Stimulated activated CD4-positive, alpha-beta T cell treated with anti-CD3 and anti-CD28 coated beads, Interleukin-2, amount 100 ng/mL, for 48 hours (primary cell): ENCODE data around the gene SPRR2D.
"Not testable (repeated sequence)": the region's sequence is repeated elsewhere in the genome, so short reads cannot be mapped to it uniquely, and the experiment has no call there.

Source experiments
- DNase-seq, 2 donors: peaks; one replicate each; pipeline ENCODE4 v3.0.0-alpha.2; 2020

The SPRR2D gene

DNA sequence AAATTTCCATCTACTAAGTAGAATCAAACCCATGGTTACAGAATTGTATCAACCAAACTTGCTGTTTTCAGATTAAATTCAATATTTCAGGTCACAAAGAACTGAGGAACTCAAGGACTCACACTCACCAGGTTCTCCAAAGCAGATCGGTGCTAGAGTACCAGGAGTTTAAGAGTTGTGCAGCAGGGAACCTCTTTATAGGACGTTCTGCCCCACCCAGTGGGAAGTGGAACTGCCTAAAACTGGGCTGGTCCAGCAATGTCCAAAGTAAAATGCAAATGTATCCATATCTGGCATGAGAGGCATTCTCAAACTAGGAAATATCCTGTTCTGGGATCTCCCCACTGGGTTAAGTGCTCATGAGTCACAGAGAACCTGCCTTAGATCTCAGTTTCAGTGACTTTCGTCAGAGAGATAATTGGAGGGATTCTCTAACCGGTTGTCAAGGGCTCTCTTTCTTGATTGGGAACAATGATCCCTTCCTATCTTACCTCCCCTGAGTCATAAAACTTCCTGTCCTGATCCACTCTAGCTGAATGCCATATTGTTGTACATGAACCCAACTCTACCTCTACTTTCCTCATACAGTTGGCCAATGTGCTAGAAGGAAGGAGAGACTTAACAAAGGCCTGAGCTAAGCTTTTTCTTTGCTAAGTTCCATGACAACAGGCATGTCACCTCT is at the start of gene SPRR2D:
Gene SPRR2D, minus strand, starts transcription at position 171 of the 682 bp plus-strand sequence. CDS start 774 bp downstream, outside the sequence.
- DNase-seq = no peak

DNA sequence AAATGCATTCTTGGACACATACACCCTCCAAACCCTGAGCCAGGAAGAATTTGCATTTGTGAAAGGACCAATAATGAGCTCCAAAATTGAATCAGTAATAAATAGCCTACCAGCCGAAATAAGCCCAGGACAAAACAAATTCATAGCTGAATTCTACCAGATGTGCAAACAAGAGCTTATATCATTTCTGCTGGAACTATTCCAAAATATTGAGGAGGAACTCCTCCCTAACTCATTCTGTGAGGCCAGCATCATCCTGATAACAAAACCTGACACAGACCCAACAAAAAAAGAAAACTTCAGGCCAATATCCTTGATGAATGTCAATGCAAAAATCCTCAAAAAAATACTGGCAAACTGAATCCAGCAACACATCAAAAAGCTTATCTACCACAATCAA is 46.7 kb upstream of the SPRR2D start:
- DNase-seq = no peak

DNA sequence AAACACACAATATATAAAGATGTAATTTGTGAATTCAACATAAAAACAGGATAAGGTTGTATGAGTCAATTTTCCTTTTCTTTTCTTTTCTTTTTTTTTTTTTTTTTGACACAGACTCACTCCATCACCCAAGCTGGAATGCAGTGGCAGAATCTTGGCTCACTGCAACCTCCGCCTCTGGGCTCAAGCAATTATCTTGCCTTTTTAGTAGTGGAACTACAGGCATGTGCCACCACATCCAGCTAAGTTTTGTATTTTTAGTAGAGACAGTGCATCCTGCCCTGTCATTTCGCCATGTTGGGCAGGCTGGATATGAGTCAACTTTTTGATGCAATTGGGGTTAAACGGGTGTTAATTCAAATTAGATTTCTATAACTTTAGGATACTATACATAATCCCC is 40.8 kb upstream of the SPRR2D start:
- no peak for DNase-seq

DNA sequence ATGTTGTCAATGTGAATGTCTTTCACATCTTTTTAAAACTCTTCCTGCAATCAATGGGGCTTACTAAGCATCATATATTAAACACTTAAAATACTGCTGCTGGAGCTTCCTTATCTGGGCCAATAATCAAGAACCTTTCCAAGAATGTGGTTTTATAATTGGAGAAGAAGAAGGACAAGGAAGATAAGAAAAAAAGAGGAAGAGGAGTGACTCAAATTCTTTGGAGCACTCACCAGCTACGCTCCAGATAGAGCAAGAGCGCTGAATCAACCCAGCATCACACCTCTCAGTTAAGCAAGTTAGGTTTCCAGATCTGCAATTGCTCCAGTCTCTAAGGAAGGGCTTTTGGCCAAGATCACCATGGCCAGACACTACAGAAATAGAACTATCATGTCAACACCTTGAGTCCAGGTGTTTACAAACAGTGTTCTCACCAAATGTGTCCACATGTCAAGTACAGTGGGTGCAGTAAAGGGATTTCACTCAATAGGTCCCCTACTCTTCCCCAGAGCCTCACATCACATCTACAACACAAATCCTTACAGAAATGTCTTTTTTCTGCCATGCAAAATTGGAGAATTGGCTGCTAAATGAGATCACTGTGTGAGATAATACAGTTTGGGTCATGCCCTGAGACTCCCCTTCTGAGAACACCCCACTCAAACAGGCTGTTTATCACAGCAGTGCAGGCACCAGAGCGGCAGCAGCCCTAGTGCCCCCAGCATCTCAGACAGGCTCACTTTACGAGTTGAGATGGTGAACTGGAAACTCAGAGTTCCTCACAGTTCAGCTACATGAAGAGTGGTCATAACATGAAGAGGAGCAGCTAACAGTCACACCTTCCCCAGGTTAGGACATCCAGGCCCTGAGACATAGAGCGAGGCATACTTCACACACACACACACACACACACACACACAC is 32.1 kb upstream of the SPRR2D start:
- no peak for DNase-seq

DNA sequence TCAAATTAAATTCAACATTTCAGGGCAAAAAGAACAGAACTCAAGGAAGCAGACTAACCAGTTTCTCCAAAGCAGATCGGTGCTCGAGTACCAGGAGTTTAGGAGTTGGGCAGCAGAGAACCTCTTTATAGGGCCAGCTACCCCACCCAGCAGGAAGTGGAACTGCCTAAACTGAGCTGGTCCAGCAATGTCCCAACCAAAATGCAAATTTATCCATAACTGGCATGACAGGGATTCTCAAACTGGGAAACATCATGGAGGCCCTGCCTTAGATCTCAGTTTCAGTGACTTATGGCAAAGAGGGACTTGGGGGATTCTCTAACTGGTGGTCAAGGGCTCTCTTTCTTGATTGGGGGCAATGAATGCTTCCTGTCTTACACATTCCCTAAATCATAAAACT is 30.6 kb upstream of the SPRR2D start, which contains the start of gene SPRR2B:
Gene SPRR2B, minus strand, starts transcription at position 101 of the 400 bp plus-strand sequence. CDS start 772 bp downstream, outside the sequence.
- no peak for DNase-seq

DNA sequence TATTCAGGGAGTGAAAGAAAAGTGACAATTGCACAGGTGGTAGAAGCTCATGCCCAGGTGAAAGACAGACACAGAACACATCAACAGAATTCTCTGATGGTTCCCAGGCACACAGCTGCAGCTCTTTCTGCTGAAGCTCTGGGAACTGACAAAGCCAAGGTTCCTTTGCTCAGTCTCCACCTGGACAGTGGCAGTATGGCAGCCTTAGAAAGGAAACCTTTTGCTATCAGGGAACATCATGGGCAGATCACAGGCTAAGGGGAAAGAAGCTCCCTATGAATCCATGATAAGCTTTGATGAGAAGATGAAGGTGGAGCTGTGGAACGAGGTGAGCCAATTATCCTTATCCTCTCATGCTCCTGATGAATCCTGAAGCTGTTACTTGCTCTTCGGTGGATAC is 29.3 kb upstream of the SPRR2D start:
- DNase-seq = no peak

DNA sequence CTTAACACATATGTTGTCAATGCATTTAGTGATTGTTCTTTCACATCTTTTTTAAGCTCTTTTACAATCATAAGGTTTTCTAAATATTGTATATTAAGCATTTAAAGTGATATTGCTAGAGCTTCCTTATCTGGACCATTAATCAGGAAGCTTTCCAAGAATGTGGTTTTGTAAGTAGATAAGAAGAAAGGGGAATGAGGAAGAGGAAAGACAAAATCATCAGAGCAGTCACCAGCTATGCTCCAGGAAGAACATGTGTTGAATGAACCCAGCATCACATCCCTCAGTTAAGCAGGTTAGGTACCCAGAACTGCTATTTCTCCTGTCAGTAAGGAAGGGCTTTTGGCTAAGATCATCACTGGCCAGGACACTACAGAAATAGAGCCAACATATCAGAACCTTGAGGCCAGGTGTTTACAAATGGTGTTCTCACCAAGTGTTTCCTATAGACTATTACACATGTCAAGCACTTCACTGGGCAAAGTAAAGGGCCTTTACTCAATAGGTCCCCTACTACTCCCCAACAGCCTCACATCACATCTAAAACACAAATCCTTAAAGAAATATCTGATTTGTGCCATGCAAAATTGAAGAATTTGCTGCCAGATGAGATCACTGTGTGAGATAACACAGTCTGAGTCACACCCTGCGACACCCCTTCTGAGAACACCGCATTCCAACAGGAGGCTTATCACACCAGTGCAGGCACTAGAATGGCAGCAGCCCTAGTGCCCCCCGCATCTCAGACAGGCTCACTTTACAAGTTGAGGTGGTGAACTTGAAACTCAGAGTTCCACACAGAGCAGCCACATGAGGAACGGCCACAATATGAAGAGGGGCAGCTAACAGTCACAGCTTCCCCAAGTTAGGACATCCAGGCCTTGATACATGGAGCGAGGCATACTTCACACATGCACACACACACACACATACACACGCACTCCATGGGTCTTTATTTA is 18.2 kb upstream of the SPRR2D start:
- no peak for DNase-seq

DNA sequence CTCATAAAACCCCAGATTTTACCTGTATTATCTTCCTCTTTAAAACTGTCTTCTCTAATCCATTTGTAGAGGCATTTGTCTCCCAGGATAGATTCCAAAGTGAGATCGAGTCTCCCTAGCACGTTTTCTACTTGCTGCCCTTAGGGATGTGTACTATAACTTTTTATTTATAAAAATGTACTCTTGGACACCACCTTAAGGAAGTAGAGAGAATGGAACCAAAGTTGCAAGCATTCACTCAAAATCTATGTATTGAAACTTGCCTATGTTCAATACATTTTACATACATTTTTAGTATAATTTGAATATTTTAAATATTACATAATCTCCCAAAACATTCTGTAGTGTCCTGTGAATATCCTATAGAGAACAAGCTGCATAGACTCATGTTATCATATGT is 17.2 kb upstream of the SPRR2D start:
- no peak for DNase-seq

DNA sequence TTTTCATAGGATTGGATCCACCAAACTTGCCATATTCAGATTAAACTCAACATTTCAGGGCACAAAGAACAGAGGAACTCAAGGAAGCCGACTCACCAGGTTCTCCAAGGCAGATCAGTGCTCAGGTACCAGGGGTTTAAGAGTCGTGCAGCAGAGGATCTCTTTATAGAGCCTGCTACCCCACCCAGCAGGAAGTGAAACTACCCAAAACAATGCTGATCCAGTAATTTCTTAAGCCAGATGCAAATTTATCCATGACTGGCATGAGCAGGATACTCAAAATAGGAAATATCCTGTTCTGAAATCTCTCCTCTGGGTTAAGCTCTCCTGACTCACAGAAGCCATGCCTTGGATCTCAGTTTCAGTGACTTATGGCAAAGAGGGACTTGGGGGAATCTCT is 16.5 kb upstream of the SPRR2D start, which contains the start of gene SPRR2A:
Gene SPRR2A, minus strand, starts transcription at position 138 of the 400 bp plus-strand sequence. CDS start 777 bp downstream, outside the sequence.
- DNase-seq = no peak

DNA sequence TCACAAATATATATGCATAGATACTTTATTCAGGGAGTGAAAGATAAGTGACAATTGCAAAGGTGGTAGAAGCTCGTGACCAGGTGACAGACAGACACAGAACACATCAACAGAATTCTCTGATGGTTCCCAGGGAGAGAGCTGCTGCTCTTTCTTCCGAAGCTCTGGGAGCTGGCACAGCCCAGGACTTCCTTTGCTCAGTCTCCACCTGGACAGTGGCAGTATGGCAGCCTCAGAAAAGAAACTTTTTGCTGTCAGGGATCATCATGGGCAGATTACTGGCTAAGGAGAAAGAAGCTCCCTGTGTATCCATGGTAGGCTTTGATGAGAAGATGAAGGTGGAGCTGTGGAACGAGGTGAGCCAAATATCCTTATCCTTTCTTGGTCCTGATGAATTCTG is 15.2 kb upstream of the SPRR2D start:
- DNase-seq = not testable (repeated sequence)

DNA sequence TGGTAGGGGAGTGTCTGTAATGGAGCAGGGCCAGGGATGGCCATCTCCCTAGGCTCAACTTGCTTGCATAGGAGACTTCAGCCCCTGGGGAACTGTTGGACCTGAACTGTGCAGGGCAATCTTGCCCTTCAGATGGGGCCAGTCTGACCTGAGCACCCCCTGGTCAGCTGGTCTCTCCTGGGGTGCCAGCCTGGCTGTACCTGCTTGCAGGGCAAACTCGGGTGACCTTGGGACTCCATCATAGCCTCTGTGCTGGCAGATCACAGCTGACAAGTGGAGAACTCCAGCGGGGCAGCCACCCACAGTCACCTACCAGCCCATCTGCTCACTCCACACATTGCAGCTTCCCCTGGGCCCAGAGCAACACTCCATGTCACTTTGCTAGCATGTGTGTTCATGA is 8.3 kb upstream of the SPRR2D start:
- no peak for DNase-seq

DNA sequence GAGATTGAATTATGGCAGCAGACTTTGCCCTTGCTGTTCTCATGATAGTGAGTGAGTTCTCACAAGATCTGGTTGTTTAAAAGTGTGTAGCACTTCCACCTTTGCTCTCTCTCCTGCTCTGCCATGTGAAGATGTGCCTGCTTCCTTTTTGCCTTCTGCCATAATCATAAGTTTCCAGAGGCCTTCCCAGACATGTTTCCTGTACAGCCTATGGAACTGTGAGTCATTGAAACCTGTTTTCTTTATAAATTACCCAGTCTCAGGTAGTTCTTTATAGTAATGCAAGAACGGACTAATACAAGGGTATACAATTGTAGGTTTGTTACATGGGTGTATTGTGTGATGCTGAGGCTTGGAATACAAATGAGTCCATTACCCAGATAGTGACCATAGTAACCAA is 5.7 kb downstream of the SPRR2D start:
- DNase-seq = no peak

DNA sequence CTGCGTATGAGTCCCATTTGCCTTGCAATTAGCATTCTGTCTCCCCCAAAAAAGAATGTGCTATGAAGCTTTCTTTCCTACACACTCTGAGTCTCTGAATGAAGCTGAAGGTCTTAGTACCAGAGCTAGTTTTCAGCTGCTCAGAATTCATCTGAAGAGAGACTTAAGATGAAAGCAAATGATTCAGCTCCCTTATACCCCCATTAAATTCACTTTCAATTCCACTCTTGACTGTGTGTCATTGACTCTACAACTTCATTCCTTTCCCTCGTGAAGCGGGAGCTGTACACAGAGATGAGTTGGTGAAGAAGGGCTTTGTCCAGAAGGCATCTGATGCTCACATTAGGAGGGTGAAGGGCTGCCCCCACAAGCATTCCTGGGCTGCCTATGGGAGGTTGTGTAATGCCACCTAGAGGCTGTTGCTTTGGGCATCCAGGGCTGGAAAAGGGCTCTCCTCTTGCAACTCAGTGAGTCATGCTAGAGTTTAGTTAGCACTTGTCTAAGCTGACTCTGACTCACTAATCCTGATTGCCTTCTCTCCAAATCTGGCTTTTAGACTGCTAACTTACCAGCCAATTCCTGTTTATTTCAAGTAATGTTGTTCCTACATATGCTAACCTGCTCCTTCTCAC is 8.1 kb downstream of the SPRR2D start:
- DNase-seq = no peak

DNA sequence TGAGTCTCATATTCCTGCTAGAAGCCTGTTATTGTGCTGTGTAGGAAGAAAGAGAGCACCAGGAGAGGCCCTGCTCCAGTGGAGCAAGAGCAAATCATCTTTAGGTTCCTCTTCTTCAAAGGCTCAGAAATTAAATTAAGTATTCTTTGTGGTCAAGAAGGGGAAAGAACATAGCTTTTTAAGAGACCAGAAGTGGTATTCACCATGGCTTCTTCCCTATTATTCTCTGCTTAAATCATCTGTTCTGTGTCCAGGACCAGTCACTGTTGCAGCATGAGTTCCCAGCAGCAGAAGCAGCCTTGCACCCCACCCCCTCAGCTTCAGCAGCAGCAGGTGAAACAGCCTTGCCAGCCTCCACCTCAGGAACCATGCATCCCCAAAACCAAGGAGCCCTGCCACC is 8.8 kb downstream of the SPRR2D start:
- no peak for DNase-seq

DNA sequence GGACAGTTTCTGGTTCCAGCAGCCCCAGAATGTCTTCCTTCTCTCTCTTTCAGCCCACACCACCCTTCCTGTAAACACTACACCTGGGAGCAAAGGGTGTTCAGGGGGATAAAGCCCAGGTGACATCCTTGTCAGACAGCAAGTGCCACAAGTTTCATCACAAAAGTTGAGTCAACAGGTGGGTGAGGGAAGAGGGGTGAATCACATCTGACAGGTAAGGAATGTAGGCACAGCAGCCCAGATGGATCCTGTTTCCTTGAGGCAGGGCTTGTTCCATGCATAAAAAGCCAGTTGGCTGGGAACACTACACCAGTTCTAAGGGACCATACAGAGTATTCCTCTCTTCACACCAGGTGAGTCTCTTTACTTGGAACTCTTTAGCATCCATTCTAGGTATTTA is 10.0 kb downstream of the SPRR2D start, which contains the start of gene SPRR1B:
Gene SPRR1B, plus strand, starts transcription at position 309 of the 400 bp plus-strand sequence. CDS start 1,143 bp downstream, outside the sequence.
- DNase-seq = no peak

DNA sequence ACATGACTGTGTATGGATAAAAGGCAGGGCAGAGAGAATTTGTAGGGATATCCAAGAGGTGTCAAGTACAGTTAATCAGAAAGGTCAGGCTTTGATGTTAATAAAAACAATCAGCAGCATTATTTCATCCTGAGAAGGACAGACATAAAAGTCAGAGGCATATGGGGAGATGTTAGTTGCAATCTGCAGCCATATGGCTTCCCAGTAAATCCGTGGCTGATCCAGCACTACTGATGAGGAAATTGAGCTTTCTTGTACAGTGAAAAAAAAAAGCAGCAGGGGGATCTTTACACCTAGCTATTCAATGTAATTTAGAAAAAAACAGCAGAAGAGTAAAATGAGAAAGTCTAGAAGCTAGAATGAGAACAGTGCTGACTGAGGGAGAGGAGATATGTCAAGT is 12.2 kb downstream of the SPRR2D start:
- DNase-seq = no peak

DNA sequence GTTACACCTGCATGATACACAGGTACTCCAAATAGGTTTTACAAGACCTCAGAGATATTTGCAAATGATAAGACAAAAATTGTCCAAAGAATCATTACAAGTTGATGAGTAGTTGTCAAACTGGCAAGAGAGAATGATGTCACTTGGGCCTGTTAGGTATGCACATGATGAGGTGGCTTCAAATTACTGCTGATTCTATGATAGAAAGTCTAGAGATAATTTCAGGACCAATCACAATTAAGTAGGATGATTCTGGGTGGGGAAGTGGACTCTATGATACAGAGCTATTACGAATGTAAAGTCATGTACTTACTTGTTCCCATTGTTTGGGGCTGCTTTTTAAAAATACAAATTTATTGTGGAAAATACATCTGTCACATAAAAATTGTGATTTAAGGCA is 15.1 kb downstream of the SPRR2D start:
- no peak for DNase-seq

DNA sequence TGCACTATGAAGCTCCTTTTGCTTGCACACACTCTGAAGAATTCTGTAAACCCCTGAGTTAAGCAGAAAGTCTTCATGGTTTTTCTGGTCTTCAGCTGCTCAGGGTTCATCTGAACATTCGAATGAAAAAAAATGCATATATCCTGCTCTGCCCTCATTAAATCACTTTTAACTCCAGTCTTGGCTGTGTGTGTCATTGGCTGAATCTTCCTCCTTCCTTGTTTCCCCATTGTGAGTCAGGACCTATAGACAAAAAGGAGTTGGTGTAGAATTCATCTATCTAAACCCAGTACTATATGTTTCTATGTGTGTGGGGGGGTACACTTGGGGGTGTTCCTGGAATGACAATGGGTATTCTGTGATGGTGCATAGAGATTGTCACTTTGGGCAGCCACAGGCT is 16.5 kb downstream of the SPRR2D start:
- DNase-seq = no peak

DNA sequence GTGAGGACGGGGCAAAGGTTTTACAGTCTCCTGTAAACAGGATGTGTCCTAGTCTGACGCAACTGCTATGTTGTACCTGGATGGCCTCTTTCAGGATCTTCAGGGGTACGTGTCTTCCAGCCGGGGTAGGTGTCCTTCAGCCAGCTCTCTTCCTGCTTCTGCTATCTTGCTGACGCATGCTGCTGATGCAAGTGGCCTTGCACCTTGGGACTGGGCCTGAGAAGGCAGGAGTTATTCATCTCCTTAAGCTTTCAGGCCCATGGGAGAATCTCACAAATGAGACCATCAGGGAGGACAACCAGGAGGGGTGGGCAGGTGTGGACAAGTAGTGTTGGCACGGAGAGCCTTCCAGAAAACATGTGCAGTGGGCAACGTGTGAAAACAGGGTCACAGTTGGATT is 17.8 kb downstream of the SPRR2D start:
- no peak for DNase-seq

DNA sequence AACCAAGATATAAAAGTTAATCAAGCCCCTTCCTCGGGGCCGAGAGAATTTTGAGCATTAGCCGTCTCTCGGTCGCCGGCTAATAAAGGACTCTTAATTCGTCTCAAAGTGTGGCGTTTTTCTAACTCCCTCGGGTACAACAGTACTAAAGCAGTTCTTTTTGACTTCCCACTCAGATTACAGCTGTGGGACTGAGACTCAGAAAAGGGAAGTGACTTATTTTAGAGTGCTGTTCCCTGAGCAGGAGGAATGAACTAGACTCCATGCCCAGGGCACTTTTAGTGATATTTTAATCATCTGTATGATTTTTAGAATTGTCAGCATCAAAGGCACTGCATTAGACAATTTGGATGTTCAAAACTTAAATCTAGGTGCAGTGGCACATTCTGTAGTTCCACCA is 18.6 kb downstream of the SPRR2D start:
- not testable (repeated sequence) for DNase-seq

DNA sequence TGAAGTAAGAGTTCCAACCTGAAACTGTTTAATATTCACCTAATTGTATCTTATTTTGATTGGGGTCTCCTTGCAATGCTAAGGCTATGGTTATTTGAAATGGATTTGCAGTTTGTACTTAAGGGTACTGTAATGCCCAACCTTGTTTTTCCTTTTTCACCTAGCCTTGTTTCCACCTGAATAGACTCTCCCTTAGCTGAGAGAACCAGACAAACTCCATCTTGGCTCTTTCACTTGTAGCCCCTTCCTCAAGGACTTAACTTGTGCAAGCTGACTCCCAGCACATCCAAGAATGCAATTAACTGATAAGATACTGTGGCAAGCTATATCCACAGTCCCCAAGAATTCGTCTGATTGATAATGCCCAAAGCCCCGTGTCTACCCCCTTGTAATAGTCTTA is 19.1 kb downstream of the SPRR2D start:
- DNase-seq = not testable (repeated sequence)

DNA sequence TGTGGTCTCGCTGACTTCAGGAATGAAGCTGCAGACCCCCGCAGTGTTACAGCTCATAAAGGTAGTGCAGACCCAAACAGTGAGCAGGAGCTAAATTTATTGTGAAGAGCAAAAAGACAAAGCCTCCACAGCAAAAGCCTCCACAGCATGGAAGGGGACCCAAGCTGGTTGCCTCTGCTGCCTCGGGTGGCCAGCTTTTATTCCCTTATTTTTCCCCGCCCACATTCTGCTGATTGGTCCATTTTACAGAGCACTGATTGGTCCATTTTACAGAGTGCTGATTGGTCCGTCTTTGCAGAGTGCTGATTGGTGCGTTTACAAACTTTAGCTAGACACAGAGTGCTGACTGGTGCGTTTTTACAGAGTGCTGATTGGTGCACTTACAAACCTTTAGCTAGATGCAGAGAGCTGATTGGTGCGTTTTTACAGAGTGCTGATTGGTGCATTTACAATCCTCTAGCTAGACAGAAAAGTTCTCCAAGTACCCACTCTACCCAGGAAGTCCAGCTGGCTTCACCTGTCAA is 29.6 kb downstream of the SPRR2D start:
- DNase-seq = not testable (repeated sequence)
